Nephron (organoid): ENCODE measurements around the gene TMEM63A.

Source experiments
- H3K27ac Mint-ChIP-seq, 3 experiments: 2 replicates each; pipeline ENCODE4 v1.8.0; 2020; ENCODE audit warnings: mixed read lengths in 3 of 3, mild to moderate bottlenecking in 2 of 3, moderate library complexity in 1 of 3
- H3K27me3 Mint-ChIP-seq: 2 replicates; pipeline ENCODE4 v1.8.0; 2021; ENCODE audit warnings: low read depth, mild to moderate bottlenecking, moderate library complexity, mixed read lengths
- H3K36me3 Mint-ChIP-seq: 2 replicates; pipeline ENCODE4 v1.8.0; 2020; ENCODE audit warnings: low read depth, mixed read lengths
- H3K4me1 Mint-ChIP-seq: 2 replicates; pipeline ENCODE4 v1.8.0; 2020; ENCODE audit warnings: mixed read lengths
- H3K4me3 Mint-ChIP-seq, 3 experiments: 2 replicates each; pipeline ENCODE4 v1.8.0; 2020; ENCODE audit warnings: mild to moderate bottlenecking in 3 of 3, mixed read lengths in 3 of 3, moderate library complexity in 2 of 3
- H3K9me3 Mint-ChIP-seq: 2 replicates; pipeline ENCODE4 v1.8.0; 2020; ENCODE audit warnings: mixed read lengths
- TF ChIP-seq, protein P1 (sequence below), 3 experiments: fragments of 200-600 bp; sonication (generic); IDR thresholded peaks; one replicate each; pipeline ENCODE4 v1.5.0; 2021; ENCODE audit warnings: antibody characterized with exemption in 3 of 3; ENCODE audit not compliant: unreplicated experiment in 3 of 3

Gene TMEM63A

DNA sequence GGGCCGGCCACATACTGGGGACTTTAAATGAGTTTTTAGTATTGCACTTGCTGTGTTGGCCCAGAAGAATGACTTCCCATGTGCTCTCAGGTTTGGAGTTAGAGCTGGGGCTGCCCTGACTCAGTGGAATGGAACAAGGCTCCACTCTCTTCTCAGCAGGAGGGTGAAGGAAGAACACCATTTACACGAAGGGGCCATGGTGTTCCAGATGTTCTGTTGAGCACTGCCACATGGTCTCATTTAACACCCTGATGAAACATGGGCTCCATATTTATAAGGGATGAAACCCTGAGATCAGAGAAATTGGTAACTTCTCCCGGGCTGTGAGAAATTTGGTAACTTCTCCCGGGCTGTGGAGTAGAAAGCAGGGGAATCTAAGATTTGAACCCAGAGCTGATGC lies 36.1 kb upstream of the TMEM63A start:
- no peak overlapping the region for H3K27ac Mint-ChIP-seq
- H3K36me3 Mint-ChIP-seq = peaks cover 35% of the 10 kb centered on the region
- H3K9me3 Mint-ChIP-seq = no peaks in the 10 kb centered on the region
- H3K4me3 Mint-ChIP-seq = no peak overlapping the region
- TF ChIP-seq, protein P1, sequence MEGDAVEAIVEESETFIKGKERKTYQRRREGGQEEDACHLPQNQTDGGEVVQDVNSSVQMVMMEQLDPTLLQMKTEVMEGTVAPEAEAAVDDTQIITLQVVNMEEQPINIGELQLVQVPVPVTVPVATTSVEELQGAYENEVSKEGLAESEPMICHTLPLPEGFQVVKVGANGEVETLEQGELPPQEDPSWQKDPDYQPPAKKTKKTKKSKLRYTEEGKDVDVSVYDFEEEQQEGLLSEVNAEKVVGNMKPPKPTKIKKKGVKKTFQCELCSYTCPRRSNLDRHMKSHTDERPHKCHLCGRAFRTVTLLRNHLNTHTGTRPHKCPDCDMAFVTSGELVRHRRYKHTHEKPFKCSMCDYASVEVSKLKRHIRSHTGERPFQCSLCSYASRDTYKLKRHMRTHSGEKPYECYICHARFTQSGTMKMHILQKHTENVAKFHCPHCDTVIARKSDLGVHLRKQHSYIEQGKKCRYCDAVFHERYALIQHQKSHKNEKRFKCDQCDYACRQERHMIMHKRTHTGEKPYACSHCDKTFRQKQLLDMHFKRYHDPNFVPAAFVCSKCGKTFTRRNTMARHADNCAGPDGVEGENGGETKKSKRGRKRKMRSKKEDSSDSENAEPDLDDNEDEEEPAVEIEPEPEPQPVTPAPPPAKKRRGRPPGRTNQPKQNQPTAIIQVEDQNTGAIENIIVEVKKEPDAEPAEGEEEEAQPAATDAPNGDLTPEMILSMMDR (IDR thresholded peaks at IDR 0.05; ENCODE audit: unreplicated experiment in 3 of 3) = no peak
- H3K27me3 Mint-ChIP-seq = peaks cover 3% of the 10 kb centered on the region
- peaks cover 12% of the 10 kb centered on the region for H3K4me1 Mint-ChIP-seq

DNA sequence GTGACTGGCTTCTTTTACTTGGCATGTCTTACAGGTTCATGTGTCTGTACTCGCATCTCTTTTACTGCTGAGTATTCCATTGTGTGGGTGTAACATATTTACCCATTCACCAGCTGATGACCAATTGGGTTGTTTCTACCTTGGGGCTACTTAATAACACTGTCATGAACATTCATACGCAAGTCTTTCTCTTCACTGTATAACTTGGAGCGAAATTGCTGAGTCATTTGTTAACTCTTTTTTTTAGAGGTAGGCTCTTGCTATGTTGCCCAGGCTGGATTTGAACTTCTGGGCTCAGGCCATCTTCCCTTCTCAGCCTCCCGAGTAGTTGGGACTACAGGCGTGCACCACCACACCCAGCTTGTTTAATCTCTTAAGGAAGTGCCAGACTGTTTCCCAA lies 35.4 kb upstream of the TMEM63A start:
- Mint-ChIP-seq H3K4me3 (no peak overlapping the region), H3K27me3 (peaks cover 3% of the 10 kb centered on the region), H3K27ac (peak overlapping the region in 1 of 3 experiments; percentile 38), H3K4me1 (peaks cover 12% of the 10 kb centered on the region), H3K9me3 (no peaks in the 10 kb centered on the region), H3K36me3 (peaks cover 39% of the 10 kb centered on the region)
- TF ChIP-seq, protein P1 (IDR thresholded peaks at IDR 0.05; ENCODE audit: unreplicated experiment in 3 of 3) = no peak

DNA sequence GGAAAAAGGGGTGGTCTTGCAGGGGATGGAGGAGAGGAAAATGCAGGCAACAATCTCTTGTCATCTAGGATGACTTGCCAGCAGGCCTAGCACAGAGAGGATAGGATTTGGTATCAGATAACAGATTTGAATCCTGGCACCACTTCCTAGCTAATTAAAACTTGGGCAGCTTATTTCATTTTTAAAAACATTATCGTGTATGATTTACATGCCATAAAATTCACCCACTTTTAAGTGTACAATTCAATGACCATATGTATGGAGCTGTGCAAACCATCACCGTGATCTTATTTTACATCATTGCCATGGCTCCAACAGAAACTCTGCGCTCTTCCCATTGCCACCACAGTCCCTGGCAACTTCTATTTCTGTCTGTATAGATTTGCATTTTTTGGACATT lies 34.9 kb upstream of the TMEM63A start:
- H3K36me3 Mint-ChIP-seq = peaks cover 40% of the 10 kb centered on the region
- H3K9me3 Mint-ChIP-seq = no peaks in the 10 kb centered on the region
- H3K27ac Mint-ChIP-seq = no peak overlapping the region
- H3K27me3 Mint-ChIP-seq = peaks cover 3% of the 10 kb centered on the region
- no peak overlapping the region for H3K4me3 Mint-ChIP-seq
- TF ChIP-seq, protein P1 (IDR thresholded peaks at IDR 0.05; ENCODE audit: unreplicated experiment in 3 of 3) = no peak
- peaks cover 12% of the 10 kb centered on the region for H3K4me1 Mint-ChIP-seq

- TF ChIP-seq, protein P1 (IDR thresholded peaks at IDR 0.05; ENCODE audit: unreplicated experiment in 3 of 3) = no peak
These were observed 33.4 kb upstream of the TMEM63A start for GRCh38 chr1:225915538-225915991.

GRCh38 chr1:225914947-225915346 lies 32.8 kb upstream of the TMEM63A start:
- TF ChIP-seq, protein P1 (IDR thresholded peaks at IDR 0.05; ENCODE audit: unreplicated experiment in 3 of 3) = no peak
- Mint-ChIP-seq H3K36me3 (peaks cover 38% of the 10 kb centered on the region), H3K9me3 (no peaks in the 10 kb centered on the region), H3K4me1 (peaks cover 11% of the 10 kb centered on the region), H3K4me3 (no peak overlapping the region), H3K27me3 (peaks cover 6% of the 10 kb centered on the region), H3K27ac (no peak overlapping the region)

More at GRCh38 chr1:225915538-225915991, 33.4 kb upstream of the TMEM63A start:
- Mint-ChIP-seq H3K27ac (no peak overlapping the region), H3K9me3 (no peaks in the 10 kb centered on the region), H3K27me3 (peaks cover 6% of the 10 kb centered on the region), H3K36me3 (peaks cover 40% of the 10 kb centered on the region), H3K4me1 (peaks cover 12% of the 10 kb centered on the region), H3K4me3 (no peak overlapping the region)

- H3K4me1 Mint-ChIP-seq = peaks cover 7% of the 10 kb centered on the region
- no peak overlapping the region for H3K27ac Mint-ChIP-seq
- TF ChIP-seq, protein P1 (IDR thresholded peaks at IDR 0.05; ENCODE audit: unreplicated experiment in 3 of 3) = no peak
- peaks cover 33% of the 10 kb centered on the region for H3K36me3 Mint-ChIP-seq
- H3K4me3 Mint-ChIP-seq = no peak overlapping the region
- no peaks in the 10 kb centered on the region for H3K9me3 Mint-ChIP-seq
- peaks cover 4% of the 10 kb centered on the region for H3K27me3 Mint-ChIP-seq
These were observed 32.2 kb upstream of the TMEM63A start for GRCh38 chr1:225914391-225914790.
